ENCODE measurements around the gene TNFSF13B.

The TNFSF13B gene

GRCh38 chr13:108268466-108269112 is 929 bp upstream of the TNFSF13B start:
- H3K36me3 Mint-ChIP-seq (ENCODE audit: low read depth), result peaks cover 8% of the 10 kb centered on the region
- H3K27ac Mint-ChIP-seq, result peak overlapping the region; percentile 45
- peaks cover 43% of the 10 kb centered on the region for H3K4me1 Mint-ChIP-seq (ENCODE audit: low read depth)
- H3K27me3 Mint-ChIP-seq (ENCODE audit: low read depth), result no peaks in the 10 kb centered on the region
- no peaks in the 10 kb centered on the region for H3K9me3 Mint-ChIP-seq
- no peak overlapping the region for H3K4me3 Mint-ChIP-seq

- Mint-ChIP-seq H3K27ac (peak overlapping the region; percentile 92), H3K4me3 (peak overlapping the region; percentile 87), H3K27me3 (ENCODE audit: low read depth) (no peaks in the 10 kb centered on the region), H3K9me3 (no peaks in the 10 kb centered on the region), H3K36me3 (ENCODE audit: low read depth) (peaks cover 2% of the 10 kb centered on the region), H3K4me1 (ENCODE audit: low read depth) (peaks cover 42% of the 10 kb centered on the region)
Observed at GRCh38 chr13:108270442-108270841, 924 bp downstream of the TNFSF13B start.

- Mint-ChIP-seq H3K27ac (peak overlapping the region; percentile 2), H3K4me3 (peak overlapping the region; percentile 66), H3K9me3 (no peaks in the 10 kb centered on the region), H3K36me3 (ENCODE audit: low read depth) (peaks cover 4% of the 10 kb centered on the region), H3K27me3 (ENCODE audit: low read depth) (peaks cover 4% of the 10 kb centered on the region), H3K4me1 (ENCODE audit: low read depth) (peaks cover 28% of the 10 kb centered on the region)
Observed at GRCh38 chr13:108272333-108272732, 2.8 kb downstream of the TNFSF13B start.

GRCh38 chr13:108273429-108274118 is 4.1 kb downstream of the TNFSF13B start:
- no peak overlapping the region for H3K4me3 Mint-ChIP-seq
- no peaks in the 10 kb centered on the region for H3K9me3 Mint-ChIP-seq
- H3K4me1 Mint-ChIP-seq (ENCODE audit: low read depth), result peaks cover 26% of the 10 kb centered on the region
- peaks cover 4% of the 10 kb centered on the region for H3K27me3 Mint-ChIP-seq (ENCODE audit: low read depth)
- H3K36me3 Mint-ChIP-seq (ENCODE audit: low read depth), result peaks cover 4% of the 10 kb centered on the region
- no peak overlapping the region for H3K27ac Mint-ChIP-seq

- no peak overlapping the region for H3K27ac Mint-ChIP-seq
- peaks cover 4% of the 10 kb centered on the region for H3K27me3 Mint-ChIP-seq (ENCODE audit: low read depth)
- H3K36me3 Mint-ChIP-seq (ENCODE audit: low read depth), result peaks cover 4% of the 10 kb centered on the region
- no peaks in the 10 kb centered on the region for H3K9me3 Mint-ChIP-seq
- H3K4me3 Mint-ChIP-seq, result no peak overlapping the region
- peaks cover 17% of the 10 kb centered on the region for H3K4me1 Mint-ChIP-seq (ENCODE audit: low read depth)
Observed at GRCh38 chr13:108274718-108275117, 5.2 kb downstream of the TNFSF13B start.

- Mint-ChIP-seq H3K36me3 (ENCODE audit: low read depth) (peaks cover 6% of the 10 kb centered on the region), H3K4me1 (ENCODE audit: low read depth) (peaks cover 7% of the 10 kb centered on the region), H3K27ac (no peak overlapping the region), H3K27me3 (ENCODE audit: low read depth) (peaks cover 4% of the 10 kb centered on the region), H3K9me3 (no peaks in the 10 kb centered on the region), H3K4me3 (no peak overlapping the region)
Observed at GRCh38 chr13:108276060-108276459, 6.5 kb downstream of the TNFSF13B start.

GRCh38 chr13:108278466-108278865 is 8.9 kb downstream of the TNFSF13B start:
- Mint-ChIP-seq H3K27ac (no peak overlapping the region), H3K36me3 (ENCODE audit: low read depth) (peaks cover 3% of the 10 kb centered on the region), H3K9me3 (no peaks in the 10 kb centered on the region), H3K27me3 (ENCODE audit: low read depth) (peaks cover 4% of the 10 kb centered on the region), H3K4me3 (no peak overlapping the region), H3K4me1 (ENCODE audit: low read depth) (peaks cover 2% of the 10 kb centered on the region)

GRCh38 chr13:108281901-108282300 is 12.4 kb downstream of the TNFSF13B start:
- Mint-ChIP-seq H3K9me3 (no peaks in the 10 kb centered on the region), H3K27me3 (ENCODE audit: low read depth) (no peaks in the 10 kb centered on the region), H3K4me1 (ENCODE audit: low read depth) (no peaks in the 10 kb centered on the region), H3K4me3 (no peak overlapping the region), H3K27ac (no peak overlapping the region), H3K36me3 (ENCODE audit: low read depth) (peaks cover 2% of the 10 kb centered on the region)

GRCh38 chr13:108283110-108283509 is 13.6 kb downstream of the TNFSF13B start:
- no peak overlapping the region for H3K4me3 Mint-ChIP-seq
- no peak overlapping the region for H3K27ac Mint-ChIP-seq
- H3K4me1 Mint-ChIP-seq (ENCODE audit: low read depth), result no peaks in the 10 kb centered on the region
- H3K36me3 Mint-ChIP-seq (ENCODE audit: low read depth), result peaks cover 2% of the 10 kb centered on the region
- H3K27me3 Mint-ChIP-seq (ENCODE audit: low read depth), result no peaks in the 10 kb centered on the region
- no peaks in the 10 kb centered on the region for H3K9me3 Mint-ChIP-seq

GRCh38 chr13:108288741-108289140 is 19.2 kb downstream of the TNFSF13B start:
- Mint-ChIP-seq H3K9me3 (no peaks in the 10 kb centered on the region), H3K36me3 (ENCODE audit: low read depth) (no peaks in the 10 kb centered on the region), H3K4me1 (ENCODE audit: low read depth) (peaks cover 8% of the 10 kb centered on the region), H3K27ac (no peak overlapping the region), H3K27me3 (ENCODE audit: low read depth) (no peaks in the 10 kb centered on the region), H3K4me3 (no peak overlapping the region)

GRCh38 chr13:108289819-108290218 is 20.3 kb downstream of the TNFSF13B start:
- no peak overlapping the region for H3K4me3 Mint-ChIP-seq
- H3K4me1 Mint-ChIP-seq (ENCODE audit: low read depth), result peaks cover 8% of the 10 kb centered on the region
- H3K27me3 Mint-ChIP-seq (ENCODE audit: low read depth), result no peaks in the 10 kb centered on the region
- no peak overlapping the region for H3K27ac Mint-ChIP-seq
- H3K36me3 Mint-ChIP-seq (ENCODE audit: low read depth), result peaks cover 3% of the 10 kb centered on the region
- H3K9me3 Mint-ChIP-seq, result no peaks in the 10 kb centered on the region

- Mint-ChIP-seq H3K27ac (no peak overlapping the region), H3K4me3 (no peak overlapping the region), H3K9me3 (peaks cover 6% of the 10 kb centered on the region), H3K27me3 (ENCODE audit: low read depth) (no peaks in the 10 kb centered on the region), H3K4me1 (ENCODE audit: low read depth) (no peaks in the 10 kb centered on the region), H3K36me3 (ENCODE audit: low read depth) (peaks cover 7% of the 10 kb centered on the region)
Observed at GRCh38 chr13:108297114-108297513, 27.6 kb downstream of the TNFSF13B start.

GRCh38 chr13:108302279-108302678 is 32.8 kb downstream of the TNFSF13B start:
- Mint-ChIP-seq H3K27me3 (ENCODE audit: low read depth) (no peaks in the 10 kb centered on the region), H3K4me1 (ENCODE audit: low read depth) (peaks cover 8% of the 10 kb centered on the region), H3K27ac (no peak overlapping the region), H3K4me3 (no peak overlapping the region), H3K36me3 (ENCODE audit: low read depth) (peaks cover 10% of the 10 kb centered on the region), H3K9me3 (peaks cover 6% of the 10 kb centered on the region)

- H3K4me3 Mint-ChIP-seq, result no peak overlapping the region
- H3K27ac Mint-ChIP-seq, result no peak overlapping the region
- peaks cover 14% of the 10 kb centered on the region for H3K4me1 Mint-ChIP-seq (ENCODE audit: low read depth)
- peaks cover 5% of the 10 kb centered on the region for H3K9me3 Mint-ChIP-seq
- peaks cover 18% of the 10 kb centered on the region for H3K36me3 Mint-ChIP-seq (ENCODE audit: low read depth)
- H3K27me3 Mint-ChIP-seq (ENCODE audit: low read depth), result no peaks in the 10 kb centered on the region
Observed at GRCh38 chr13:108304170-108305016, 34.9 kb downstream of the TNFSF13B start.
